Neutrophil (primary cell): ENCODE results near the gene SDHB.

ENCODE experiments used
- H3K27ac ChIP-seq: fragments of 200-600 bp; sonication (generic); 2 replicates; pipeline ENCODE4 v1.5.1; 2016; ENCODE audit warnings: mild to moderate bottlenecking, moderate library complexity
- H3K27me3 ChIP-seq: fragments of 200-600 bp; sonication (generic); 2 replicates; pipeline ENCODE4 v1.6.0; 2016; ENCODE audit warnings: mild to moderate bottlenecking
- H3K36me3 ChIP-seq: fragments of 200-600 bp; sonication (generic); 2 replicates; pipeline ENCODE4 v1.5.1; 2017
- H3K4me1 ChIP-seq, 2 experiments: fragments of 200-600 bp in 1 of 2; sonication (generic) in 1 of 2; 1 replicate in 1 of 2; 2 replicates in 1 of 2; pipeline versions ENCODE4 v1.5.1 to v1.6.1; 2013 to 2016; ENCODE audit warnings: low read depth in 1 of 2, low read length in 1 of 2, mild to moderate bottlenecking in 1 of 2, moderate library complexity in 1 of 2; ENCODE audit not compliant: control insufficient read depth in 1 of 2, insufficient read depth in 1 of 2
- H3K4me3 ChIP-seq, 2 experiments: fragments of 200-600 bp in 1 of 2; sonication (generic) in 1 of 2; 1 replicate in 1 of 2; 2 replicates in 1 of 2; pipeline ENCODE4 v1.5.1; 2013 to 2016; ENCODE audit warnings: low read depth in 1 of 2, low read length in 1 of 2, mild to moderate bottlenecking in 1 of 2, moderate library complexity in 1 of 2
- H3K9me3 ChIP-seq: fragments of 200-600 bp; sonication (generic); 2 replicates; pipeline ENCODE4 v1.5.1; 2016
- CTCF ChIP-seq: fragments of 200-600 bp; sonication (generic); IDR thresholded peaks from 2 replicates; pipeline ENCODE4 v1.5.1; 2016; ENCODE audit warnings: antibody characterized with exemption

SDHB gene

GRCh38 chr1:17012775-17013490 lies 40.9 kb downstream of the SDHB start:
- H3K27me3 ChIP-seq = no peaks in the 10 kb centered on the region
- peak overlapping the region in 1 of 2 experiments; percentile 68 for H3K4me3 ChIP-seq
- no peak for TF ChIP-seq CTCF
- peaks cover 2% of the 10 kb centered on the region for H3K36me3 ChIP-seq
- peak overlapping the region; percentile 73 for H3K27ac ChIP-seq
- H3K9me3 ChIP-seq = no peaks in the 10 kb centered on the region
- H3K4me1 ChIP-seq = peaks cover 65 to 69% of the 10 kb centered on the region in 2 experiments

GRCh38 chr1:17011439-17012307 lies 42.2 kb downstream of the SDHB start, which contains the start of gene ATP13A2:
ATP13A2 (minus strand) TSS chr1:17011928; CDS start chr1:17011738, 190 bp downstream.
- H3K4me1 ChIP-seq = peaks cover 65 to 69% of the 10 kb centered on the region in 2 experiments
- no peaks in the 10 kb centered on the region for H3K36me3 ChIP-seq
- peak within 1 kb of the TSS; percentile 68 to 71 for H3K4me3 ChIP-seq
- H3K27me3 ChIP-seq = no peaks in the 10 kb centered on the region
- no peaks in the 10 kb centered on the region for H3K9me3 ChIP-seq
- H3K27ac ChIP-seq = peak within 1 kb of the TSS; percentile 45
- TF ChIP-seq CTCF = no peak

- no peaks in the 10 kb centered on the region for H3K27me3 ChIP-seq
- peaks cover 63 to 65% of the 10 kb centered on the region in 2 experiments for H3K4me1 ChIP-seq
- no peak for TF ChIP-seq CTCF
- H3K36me3 ChIP-seq = no peaks in the 10 kb centered on the region
- peak overlapping the region; percentile 45 for H3K27ac ChIP-seq
- H3K4me3 ChIP-seq = peak overlapping the region; percentile 68 to 71
- H3K9me3 ChIP-seq = no peaks in the 10 kb centered on the region
Observed at GRCh38 chr1:17011092-17011438, 42.8 kb downstream of the SDHB start.

GRCh38 chr1:17009706-17010105 lies 44.1 kb downstream of the SDHB start:
- H3K4me3 ChIP-seq = no peak overlapping the region
- no peaks in the 10 kb centered on the region for H3K9me3 ChIP-seq
- H3K27me3 ChIP-seq = no peaks in the 10 kb centered on the region
- TF ChIP-seq CTCF = no peak
- peaks cover 12% of the 10 kb centered on the region for H3K36me3 ChIP-seq
- peaks cover 50 to 51% of the 10 kb centered on the region in 2 experiments for H3K4me1 ChIP-seq
- H3K27ac ChIP-seq = peak overlapping the region; percentile 45

GRCh38 chr1:17008208-17008855 lies 45.5 kb downstream of the SDHB start:
- Histone ChIP-seq H3K27ac (no peak overlapping the region), H3K36me3 (peaks cover 23% of the 10 kb centered on the region), H3K9me3 (no peaks in the 10 kb centered on the region), H3K4me3 (no peak overlapping the region), H3K4me1 (peaks cover 36 to 38% of the 10 kb centered on the region in 2 experiments), H3K27me3 (no peaks in the 10 kb centered on the region)
- no peak for TF ChIP-seq CTCF
